HG03460 (cell line): ENCODE data around the gene AZGP1.
"Not testable (repeated sequence)": the region's sequence is repeated elsewhere in the genome, so short reads cannot be mapped to it uniquely, and the experiment has no call there.

ENCODE experiments used
- ATAC-seq: cut with Tn5 transposase; IDR thresholded peaks from one replicate; pipeline ENCODE4 v1.9.1; 2021; ENCODE audit not compliant: unreplicated experiment

Gene AZGP1

GRCh38 chr7:99997545-99998137, 21.8 kb upstream of the AZGP1 start:
- ATAC-seq, result no peak

DNA sequence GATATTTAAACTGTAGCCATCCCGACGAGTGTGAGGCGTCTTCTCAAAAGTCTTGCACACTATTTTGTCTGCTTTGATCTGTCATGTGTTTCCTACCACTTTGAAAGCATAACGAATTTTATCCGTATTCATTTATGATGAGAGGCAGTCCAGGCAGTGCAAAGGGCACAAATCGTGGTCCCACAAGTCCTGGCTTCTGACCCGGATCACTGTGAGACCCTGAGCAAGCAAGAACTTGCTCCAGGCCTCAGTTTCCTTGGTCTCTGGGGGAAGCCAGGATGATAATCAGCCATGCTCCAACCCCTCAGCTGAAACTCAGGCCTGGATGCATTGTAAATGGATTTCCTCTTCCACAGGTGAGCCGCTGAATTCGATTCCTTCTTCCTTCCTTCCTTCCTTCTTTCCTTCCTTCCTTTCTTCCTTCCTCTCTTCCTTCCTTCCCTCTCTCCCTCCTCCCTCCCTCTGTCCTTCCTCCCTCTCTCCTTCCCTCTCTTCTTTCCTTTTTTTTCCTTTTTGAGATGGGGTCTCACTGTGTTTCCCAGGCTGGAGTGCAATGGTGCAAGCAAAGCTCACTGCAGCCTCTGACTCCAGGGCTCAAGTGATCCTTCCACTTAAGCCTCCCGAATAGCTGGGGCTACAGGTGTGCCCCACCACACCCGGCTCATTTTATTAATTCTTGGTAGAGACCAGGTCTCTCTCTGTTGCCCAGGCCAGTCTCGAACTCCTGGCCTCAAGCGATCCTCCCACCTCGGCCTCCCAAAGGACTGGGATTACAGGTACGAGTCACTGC, 21.1 kb upstream of the AZGP1 start:
- no peak for ATAC-seq

DNA sequence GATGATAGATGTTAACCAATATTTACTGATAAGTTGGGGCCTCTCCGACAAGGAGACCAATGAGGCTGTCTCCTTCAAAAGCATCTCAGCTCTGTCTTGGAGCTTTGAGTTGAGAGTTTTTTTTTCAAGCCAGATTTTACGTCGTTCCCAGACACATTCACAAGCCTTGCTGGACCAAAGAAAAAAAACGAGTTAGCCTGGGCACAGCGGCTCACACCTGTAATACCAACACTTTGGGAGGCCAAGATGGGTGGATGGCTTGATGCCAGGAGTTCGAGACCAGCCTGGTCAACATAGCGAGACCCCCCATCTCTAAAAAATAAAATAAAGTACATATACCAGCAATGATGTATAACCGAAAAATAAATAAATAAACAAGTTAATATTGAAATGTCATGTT, 19.0 kb upstream of the AZGP1 start:
- ATAC-seq, result no peak

- no peak for ATAC-seq
Observed at GRCh38 chr7:99992330-99993038, 16.7 kb upstream of the AZGP1 start.

DNA sequence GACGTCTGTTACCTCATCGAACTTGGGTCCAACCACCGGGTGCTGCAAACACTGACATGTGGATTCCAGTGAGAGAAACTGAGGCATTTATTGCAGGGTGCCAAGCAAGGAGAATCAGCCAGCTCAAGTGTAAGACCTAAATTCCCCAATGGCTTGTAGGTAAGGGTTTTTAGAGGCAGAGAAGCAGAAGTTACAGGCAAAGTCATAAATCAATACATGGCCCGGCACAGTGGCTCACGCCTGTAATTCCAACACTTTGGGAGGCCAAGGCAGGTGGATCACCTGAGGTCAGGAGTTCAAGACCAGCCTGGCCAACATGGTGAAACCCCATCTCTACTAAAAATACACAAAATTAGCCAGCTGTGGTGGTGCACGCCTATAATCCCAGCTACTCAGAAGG, 15.7 kb upstream of the AZGP1 start:
- not testable (repeated sequence) for ATAC-seq

GRCh38 chr7:99990460-99990852, 14.6 kb upstream of the AZGP1 start:
- no peak for ATAC-seq

DNA sequence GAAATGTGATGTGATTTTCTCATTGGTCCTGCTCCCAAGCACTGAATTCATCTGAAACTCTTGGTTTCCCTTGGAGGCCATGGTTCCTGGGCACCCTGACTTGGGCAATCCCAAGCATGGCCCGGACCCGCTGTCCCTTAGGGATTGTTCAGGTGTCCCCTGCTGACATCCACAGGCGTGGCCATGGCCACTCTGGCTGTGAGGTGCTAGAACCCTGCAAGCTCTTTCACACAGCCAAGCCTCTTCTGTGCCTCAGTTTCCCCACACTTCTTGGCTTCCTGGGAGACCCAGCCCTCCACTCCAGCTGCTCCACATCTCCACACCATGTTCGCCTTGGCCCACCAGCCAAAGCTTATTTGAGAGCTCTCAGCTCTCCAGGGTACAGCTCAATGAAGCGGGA, 12.0 kb upstream of the AZGP1 start:
- no peak for ATAC-seq

- not testable (repeated sequence) for ATAC-seq
Observed at GRCh38 chr7:99987306-99987705, 11.5 kb upstream of the AZGP1 start.

- ATAC-seq, result no peak
Observed at GRCh38 chr7:99984593-99984992, 8.8 kb upstream of the AZGP1 start.

DNA sequence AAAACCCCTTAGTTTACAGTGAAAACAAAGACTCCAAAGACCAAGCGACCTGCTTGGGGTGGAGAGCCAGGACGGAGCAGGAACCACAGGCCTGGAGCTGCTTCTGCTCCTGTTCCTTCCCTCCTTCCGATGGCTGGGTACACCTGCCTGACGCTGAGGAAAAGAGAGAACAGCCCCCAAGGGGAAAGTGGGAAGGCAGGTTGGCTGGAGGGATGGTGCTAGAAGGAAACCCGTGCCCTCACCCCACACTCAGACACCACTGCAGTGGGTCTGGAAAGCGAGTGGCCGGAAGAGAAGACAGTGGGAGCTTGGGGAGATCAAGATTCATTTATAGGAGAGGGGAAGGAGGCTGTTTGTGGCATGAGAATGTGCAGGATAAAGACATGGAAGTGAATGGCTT, 5.2 kb upstream of the AZGP1 start:
- ATAC-seq, result not testable (repeated sequence)

DNA sequence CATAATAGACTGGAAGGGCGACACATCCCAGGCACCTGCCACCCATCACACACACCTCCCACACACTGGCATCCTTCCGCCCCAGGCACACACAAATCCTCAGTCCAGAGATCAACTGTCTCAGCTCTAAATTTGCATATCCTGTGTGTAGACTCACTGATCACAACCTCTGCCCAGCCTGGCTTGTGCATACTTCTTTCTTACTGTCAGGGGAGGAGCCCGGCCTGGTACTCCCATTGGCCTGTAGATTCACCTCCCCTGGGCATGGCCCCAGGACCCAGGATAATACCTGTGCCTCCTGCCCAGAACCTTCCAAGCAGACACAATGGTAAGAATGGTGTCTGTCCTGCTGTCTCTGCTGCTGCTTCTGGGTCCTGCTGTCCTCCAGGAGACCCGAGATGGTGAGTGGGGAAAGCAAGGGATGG, 4.6 kb upstream of the AZGP1 start:
- ATAC-seq, result not testable (repeated sequence)

GRCh38 chr7:99979814-99980225, 4.0 kb upstream of the AZGP1 start:
- ATAC-seq, result peak; percentile 73

- no peak for ATAC-seq
Observed at GRCh38 chr7:99976626-99977025, 795 bp upstream of the AZGP1 start.

GRCh38 chr7:99974681-99975080, 1.1 kb downstream of the AZGP1 start:
- no peak for ATAC-seq

- not testable (repeated sequence) for ATAC-seq
Observed at GRCh38 chr7:99973817-99974216, 2.0 kb downstream of the AZGP1 start.

DNA sequence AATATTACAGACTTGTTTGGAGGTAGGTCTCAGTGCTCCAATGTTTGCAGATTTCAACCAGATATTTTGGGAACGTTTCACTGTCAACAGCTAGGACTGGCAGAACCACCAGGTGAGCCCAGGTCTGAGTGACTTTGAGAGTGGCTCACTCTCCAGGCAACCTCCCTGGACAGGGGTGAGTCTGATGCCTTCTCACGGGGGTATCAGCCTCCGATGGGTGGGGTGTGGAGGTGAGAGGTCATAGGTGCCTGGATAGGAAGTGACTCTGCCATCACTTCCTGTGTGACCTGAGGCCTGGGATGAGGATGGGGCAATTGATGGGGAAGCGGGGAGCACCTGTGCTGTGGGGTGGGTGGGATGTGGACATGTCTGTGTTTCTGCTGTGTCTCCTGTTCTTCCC, 4.6 kb downstream of the AZGP1 start:
- no peak for ATAC-seq

- ATAC-seq, result not testable (repeated sequence)
Observed at GRCh38 chr7:99969813-99970212, 6.0 kb downstream of the AZGP1 start.

DNA sequence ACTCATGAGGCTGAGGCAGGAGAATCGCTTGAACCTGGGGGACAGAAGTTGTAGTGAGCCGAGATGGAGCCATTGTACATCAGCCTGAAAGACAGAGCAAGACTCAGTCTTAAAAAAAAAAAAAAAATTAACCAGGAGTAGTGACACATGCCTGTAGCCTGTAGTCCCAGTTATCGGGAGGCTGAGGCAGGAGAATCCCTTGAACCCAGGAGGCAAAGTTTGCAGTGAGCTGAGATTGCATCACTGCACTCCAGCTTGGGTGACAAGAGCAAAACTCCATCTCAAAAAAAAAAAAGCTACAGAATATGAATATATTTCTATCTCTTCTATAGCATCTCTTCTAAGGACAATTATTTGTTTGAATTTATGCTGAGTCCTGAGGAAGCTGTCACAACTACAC, 6.5 kb downstream of the AZGP1 start:
- no peak for ATAC-seq

DNA sequence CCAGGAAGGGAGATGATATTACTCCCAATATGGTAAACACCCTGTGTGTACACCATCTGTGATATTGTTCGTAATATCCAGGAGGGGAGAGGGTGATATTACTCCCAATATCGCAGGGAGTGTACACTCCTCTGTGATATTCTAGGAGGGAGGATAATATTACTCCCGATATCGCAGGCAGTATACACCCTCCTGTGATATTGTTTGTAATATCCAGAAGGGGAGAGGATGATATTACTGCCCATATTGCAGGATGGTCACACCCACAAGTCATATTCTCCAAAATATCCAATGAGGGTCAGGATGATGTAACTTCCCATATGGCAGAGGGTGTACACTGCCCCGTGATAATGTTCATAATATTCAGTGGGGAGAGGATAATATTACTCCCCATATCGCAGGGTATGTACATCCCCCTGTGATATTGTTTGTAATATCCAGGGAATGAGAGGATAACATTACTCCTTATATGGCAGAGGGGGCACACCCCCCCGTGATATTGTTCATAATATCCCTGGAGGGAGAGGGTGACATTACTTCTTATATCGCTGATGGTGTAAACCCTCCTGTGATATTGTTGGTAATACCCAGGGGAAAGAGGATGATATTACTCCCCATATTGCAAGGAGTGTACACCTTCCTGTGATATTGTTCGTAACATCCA, 17.1 kb downstream of the AZGP1 start:
- ATAC-seq, result no peak

- no peak for ATAC-seq
Observed at GRCh38 chr7:99955247-99955646, 20.6 kb downstream of the AZGP1 start.

DNA sequence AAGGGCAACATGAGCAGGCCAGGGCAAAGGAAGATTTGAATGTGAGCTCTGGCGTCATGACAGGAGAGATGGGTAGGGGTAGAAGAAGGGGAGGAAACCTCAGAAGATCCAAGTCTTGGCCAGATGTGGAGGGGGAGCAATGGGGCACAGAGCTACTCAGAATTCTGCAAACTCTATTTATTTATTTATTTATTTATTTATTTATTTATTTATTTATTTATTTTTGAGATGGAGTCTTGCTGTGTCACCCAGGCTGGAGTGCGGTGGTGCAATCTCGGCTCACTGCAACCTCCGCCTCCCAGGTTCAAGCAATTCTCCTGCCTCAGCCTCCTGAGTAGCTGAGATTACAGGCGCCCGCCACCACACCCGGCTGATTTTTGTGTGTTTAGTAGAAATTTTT, 21.2 kb downstream of the AZGP1 start:
- not testable (repeated sequence) for ATAC-seq
